T1000 (cell line): ENCODE data around the gene EOLA2.
A peak's percentile ranks its signal among the peaks of the same experiment; 100 is the strongest.
"Not testable (repeated sequence)": the region's sequence is repeated elsewhere in the genome, so short reads cannot be mapped to it uniquely, and the experiment has no call there.

Experiments
- DNase-seq: peaks from one replicate; lab custom pipeline; 2025; ENCODE audit warnings: mixed read lengths; lab: John Stamatoyannopoulos, UW

The EOLA2 gene

GRCh38 chrX:149938427-149938880, at the start of gene EOLA2:
Gene EOLA2, minus strand, starts transcription at chrX:149938491. Its CDS starts 4,617 bp downstream, at chrX:149933874.
- DNase-seq = peak; percentile 80

DNA sequence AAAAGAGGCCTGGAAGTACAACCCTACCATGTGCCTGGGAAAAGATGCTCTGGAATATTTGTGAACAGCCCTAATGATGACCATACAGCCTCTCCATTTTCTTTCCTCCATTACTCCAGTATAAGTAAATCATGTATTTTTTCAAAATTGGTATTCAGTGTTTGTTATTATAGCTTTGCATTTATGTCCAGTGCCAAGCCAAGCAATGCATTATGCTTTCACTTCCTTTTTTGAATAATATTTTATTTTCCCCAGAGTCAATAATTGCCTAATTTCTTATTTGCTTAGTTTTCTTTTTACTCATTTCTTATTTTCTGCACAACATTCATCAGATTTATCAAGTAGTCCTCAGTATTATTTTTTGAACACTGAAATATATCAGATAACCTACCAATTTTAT, 49.3 kb upstream of the EOLA2 start:
- no peak for DNase-seq

GRCh38 chrX:149984411-149984810, 46.1 kb upstream of the EOLA2 start:
- no peak for DNase-seq

DNA sequence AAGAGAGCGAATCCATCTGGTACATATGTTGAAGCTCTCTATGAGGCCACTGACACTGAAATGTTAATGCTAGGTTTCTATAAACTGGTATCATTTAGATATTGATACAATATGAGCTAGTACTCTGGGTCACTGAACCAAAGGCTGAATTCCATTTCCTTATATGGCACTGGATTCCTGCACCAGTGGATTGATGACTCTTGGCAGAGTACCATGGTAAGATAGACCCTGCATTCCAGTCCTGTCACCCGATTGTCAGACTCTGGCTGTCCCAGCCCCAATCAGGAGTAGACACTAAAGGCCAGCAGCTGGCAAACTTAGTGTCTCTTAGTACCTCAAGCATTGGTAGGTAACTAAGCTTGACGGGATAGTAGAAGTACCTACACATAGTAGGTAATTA, 44.0 kb upstream of the EOLA2 start:
- no peak for DNase-seq

DNA sequence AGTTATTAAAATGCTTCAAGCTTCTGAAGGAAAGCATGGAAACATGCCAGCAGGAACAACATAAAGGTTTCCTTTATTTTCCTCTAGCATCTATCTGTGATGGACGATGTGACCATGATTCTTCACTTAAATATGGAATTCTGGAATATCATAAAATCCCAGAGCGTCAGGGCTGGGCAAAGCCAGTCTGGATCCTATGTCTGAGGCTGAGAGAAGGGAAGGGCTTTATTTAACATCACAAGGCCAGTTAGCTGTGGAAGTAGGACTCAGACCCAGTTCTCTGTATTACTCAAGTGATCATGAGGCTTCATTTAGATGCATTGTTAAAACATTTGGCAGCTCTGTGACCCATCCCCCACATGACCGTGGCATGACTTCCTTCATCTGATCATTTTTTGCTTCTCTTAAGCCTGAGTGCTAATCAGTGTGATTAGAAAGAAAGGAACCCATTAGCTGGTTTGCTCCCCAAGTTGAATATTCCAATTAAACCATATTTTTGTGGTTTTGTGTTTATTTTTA, 40.9 kb upstream of the EOLA2 start:
- no peak for DNase-seq

DNA sequence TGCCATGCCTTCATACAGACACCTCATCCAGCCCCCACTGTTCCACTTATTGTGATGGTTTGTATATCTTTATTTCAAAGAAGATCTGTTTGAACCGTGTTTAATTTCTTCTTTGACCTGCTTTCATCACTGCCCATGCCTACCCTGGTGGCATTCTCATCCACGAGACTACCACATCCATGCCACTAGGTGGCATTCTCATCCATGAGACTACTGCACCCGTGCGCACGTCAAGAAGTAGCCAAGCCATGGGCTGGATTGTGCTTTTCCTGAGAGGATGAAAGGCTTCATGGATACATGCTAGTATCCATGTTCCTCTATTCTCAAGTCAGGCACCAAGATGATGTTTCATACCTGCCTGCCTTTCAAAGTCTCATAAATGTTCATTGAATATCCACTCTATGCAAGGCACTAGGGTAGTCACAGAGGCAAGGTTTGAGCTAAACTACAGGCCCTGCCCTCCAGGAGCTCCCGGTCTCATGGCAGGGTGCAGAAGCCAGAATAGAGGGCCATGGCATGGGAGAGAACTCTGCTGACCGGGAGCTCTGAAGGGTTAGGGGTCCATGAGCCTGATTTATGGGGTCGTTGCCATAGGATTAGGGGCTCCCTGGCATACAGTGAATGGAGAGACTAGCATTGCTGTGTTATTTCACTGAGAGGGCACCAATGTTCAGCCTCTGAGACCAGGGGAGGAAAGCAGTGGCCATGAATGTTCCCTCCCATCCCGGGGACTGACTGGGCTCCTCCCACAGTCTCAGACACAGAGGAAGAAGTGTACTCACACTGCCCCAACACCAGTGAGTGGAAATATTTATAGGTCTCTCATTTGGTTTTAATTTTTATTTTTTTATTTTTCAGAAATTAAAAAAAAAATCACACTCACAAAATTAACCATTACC, 24.8 kb upstream of the EOLA2 start:
- peak; percentile 13 for DNase-seq

DNA sequence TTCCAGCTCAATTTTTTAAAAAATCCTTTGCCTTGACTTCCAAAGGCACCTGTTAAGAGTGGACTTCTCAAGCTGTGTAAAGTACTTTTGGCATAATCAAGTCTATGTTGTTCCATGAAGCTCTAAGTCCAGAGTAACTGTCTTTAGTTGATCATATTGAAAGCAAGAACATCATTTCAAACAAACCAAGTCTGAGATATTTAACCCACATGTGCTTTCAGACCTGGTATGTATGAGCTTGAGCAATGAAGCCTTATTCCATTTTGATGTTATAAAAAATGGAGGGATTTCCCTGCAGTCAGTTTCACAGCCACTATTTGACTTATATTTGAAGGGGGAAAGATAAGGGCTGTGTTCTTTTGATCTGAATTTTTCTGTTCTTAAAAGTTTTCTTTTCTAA, 23.7 kb upstream of the EOLA2 start:
- no peak for DNase-seq

DNA sequence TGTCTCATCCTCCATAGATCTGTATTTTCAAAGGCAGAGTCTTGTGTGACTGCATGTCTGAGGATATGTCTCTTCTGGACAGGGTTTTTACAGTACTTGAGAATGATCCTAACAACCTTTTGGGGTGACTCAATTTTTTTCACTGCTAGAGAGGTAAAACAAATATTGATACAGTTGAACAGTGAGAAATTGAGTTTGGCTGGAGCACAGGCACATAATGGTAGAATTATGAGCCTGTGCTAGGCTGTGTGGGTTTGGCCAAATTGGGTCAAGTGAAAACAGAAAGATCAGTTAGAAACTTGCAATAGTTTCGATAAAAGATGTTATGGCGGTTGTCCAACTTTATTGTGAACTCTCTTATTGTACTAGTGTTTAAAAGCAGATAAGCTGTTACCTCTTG, 23.3 kb upstream of the EOLA2 start:
- no peak for DNase-seq

- DNase-seq = no peak
Observed at GRCh38 chrX:149950681-149951080, 12.4 kb upstream of the EOLA2 start.

DNA sequence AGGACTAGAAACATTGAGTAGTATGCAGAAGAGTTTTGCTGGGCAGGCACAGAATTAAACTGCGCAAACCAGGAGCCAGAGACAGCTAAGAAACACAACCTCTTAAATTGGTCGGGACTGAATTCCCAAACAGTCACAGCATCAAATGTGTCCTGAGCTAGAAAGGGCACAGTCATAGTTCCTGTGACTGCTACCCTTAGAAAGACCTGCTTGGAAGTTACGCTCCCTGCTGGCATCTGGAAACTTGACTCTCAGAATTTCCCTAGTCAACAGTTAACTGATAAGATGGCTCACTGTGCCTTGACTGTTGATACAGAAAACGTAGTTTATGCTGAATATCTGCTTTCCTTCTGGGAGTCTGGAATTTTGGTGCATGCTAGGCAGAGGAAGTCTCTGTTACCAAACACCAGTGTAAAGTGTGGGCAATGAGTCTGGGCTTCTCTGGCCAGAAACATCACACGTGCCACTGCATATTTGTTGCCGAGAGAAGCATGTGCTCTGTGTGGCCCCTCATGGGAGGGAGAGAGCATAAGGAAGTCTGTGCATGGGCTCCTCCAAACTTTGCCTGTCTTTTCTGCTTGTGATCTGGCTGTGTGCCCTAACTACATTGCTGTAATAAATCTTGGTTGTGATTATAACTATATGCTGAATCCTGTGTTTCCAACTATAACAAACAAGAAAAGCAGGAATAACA, 11.6 kb upstream of the EOLA2 start:
- DNase-seq = no peak

DNA sequence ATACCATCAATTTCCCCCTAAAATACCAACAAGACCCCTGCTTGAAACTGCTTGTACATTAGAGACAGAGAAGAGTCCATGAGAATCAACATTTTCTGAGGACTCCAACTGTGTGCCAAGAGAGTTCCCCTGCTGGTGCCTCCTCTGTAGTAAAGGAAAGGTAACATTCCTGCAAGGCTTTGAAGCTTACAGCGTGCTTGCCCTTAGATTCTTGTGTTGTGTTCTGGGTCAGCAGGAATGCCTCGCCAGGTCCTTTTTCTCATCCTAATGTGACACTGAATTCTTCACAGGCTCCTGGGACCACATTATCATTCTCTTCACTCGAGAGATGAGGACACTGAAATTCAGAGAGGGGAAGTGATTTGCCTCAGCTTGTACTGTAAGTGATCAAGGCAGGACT, 9.7 kb upstream of the EOLA2 start:
- no peak for DNase-seq

- not testable (repeated sequence) for DNase-seq
Observed at GRCh38 chrX:149946932-149947331, 8.6 kb upstream of the EOLA2 start.

GRCh38 chrX:149945820-149946219, 7.5 kb upstream of the EOLA2 start:
- not testable (repeated sequence) for DNase-seq

- DNase-seq = not testable (repeated sequence)
Observed at GRCh38 chrX:149945087-149945670, 6.9 kb upstream of the EOLA2 start.

- not testable (repeated sequence) for DNase-seq
Observed at GRCh38 chrX:149940674-149941024, 2.4 kb upstream of the EOLA2 start.

- peak; percentile 83 for DNase-seq
Observed at GRCh38 chrX:149939905-149940673, 1.8 kb upstream of the EOLA2 start.

DNA sequence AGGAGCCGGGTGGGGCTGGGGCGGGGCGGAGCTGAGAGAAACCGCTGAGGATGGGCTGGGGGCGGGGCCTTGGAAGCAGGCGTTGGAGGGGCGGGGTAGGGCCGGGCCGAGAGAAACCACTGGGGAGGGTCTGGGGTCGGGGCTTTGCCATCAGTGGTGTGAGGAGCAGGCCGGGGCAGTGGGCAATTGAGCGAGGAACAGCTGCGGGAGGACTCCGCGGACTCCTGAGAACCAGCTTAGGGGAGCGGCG, 1.3 kb upstream of the EOLA2 start:
- DNase-seq = no peak

- DNase-seq = peak; percentile 80
Observed at GRCh38 chrX:149938881-149939654, 777 bp upstream of the EOLA2 start.

DNA sequence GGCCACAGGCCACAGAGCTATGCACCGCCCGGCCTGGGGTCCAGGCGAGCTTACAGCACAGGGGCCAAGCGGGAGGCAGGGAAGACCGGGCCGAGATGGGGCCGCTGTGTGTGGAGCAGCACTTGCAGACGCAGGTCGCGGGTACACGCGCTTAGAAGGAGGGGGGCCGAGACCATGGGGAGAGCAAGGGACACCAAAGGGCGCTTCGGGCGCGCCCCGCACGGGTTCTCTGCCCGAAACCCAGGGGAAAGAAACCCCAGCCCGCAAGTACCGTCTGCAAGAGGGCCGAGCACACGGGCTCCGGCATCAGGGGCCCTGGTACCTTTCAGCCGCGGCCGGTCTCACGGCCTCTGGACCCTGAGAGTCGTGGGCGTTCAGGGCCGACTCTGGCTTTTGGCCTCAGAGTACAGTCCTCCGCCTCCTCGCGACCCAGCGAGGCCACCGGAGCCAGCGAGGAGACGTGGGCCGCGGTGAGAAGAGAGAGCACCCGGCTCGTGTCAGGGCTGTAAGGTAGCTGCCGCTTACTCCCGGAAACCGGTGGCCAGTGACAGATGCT, 342 bp downstream of the EOLA2 start:
- DNase-seq = no peak

DNA sequence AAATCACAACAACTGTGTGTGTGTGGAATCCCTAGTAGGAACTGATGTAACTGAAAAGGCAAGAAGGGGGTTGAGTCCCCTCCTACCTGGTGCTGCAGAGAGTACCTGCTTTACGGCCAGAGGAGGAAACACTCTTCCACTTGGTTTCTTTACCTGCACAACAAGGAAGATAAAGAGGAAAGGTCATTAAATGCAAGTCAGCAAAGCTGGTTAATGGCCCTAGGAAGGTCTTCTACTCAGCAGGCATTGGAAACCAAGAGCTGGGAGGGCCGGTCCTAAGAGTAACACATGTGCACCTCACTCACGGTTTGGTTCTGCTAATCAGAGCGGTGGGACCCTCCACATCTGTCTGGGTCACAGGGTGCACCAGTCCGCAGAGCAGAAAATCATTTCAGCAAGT, 963 bp downstream of the EOLA2 start:
- DNase-seq = not testable (repeated sequence)

DNA sequence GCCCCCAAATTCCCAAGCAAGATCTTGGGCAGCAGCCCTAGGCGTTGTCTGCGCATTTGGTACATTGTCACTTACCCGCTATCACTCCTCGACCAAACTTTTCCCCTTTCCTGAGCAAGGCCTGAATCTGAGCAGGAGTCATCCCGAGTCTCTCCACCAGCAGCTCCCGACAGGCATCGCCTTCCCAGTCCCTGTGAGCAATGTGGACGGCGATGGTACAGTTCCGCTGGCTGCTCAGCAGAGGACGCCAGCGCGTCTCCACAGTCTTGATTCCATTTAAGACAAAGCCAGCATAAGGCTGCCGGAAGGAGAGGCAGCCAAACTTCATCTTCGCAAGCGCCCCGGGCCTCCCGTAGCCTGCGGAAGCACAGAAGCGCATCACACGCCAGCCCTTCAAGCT, 4.7 kb downstream of the EOLA2 start:
- not testable (repeated sequence) for DNase-seq
